OCI-LY1 (cell line): ENCODE results near the gene EDC3.

Source experiments
- EZH2 ChIP-seq: fragments of 200-600 bp; sonication (generic), shearing (Covaris generic); IDR thresholded peaks from 2 replicates; pipeline ENCODE4 v1.8.0; 2017; ENCODE audit warnings: borderline replicate concordance, mixed run types, mild to moderate bottlenecking, antibody characterized with exemption, low read length, moderate library complexity, mixed read lengths
- TF ChIP-seq, protein P1 (sequence below): fragments of 200-600 bp; sonication (generic), shearing (Covaris generic); IDR thresholded peaks from 2 replicates; pipeline ENCODE4 v1.5.1; 2017; ENCODE audit warnings: mild to moderate bottlenecking, antibody characterized with exemption, low read length, moderate library complexity, mixed read lengths

DNA sequence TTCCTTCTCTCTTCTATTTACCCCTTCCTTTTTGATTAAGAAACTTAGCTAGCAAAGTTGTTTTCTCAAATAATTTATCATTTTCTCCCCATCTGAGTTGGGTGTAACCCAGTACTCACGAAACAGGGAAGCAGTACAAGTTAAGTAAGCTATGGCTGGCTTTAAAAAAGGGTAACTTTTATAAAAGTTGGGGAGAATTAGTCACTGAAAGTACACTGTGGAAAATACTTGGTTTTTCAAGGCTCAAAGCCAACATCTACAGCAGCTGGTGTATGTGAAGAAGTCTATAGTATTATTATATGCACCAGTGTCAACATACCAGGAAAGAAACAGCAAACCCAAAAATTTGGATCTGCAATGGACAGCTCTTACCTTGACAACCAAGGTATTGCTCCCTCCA, 54.7 kb downstream of the EDC3 start:
- TF ChIP-seq, protein P1, sequence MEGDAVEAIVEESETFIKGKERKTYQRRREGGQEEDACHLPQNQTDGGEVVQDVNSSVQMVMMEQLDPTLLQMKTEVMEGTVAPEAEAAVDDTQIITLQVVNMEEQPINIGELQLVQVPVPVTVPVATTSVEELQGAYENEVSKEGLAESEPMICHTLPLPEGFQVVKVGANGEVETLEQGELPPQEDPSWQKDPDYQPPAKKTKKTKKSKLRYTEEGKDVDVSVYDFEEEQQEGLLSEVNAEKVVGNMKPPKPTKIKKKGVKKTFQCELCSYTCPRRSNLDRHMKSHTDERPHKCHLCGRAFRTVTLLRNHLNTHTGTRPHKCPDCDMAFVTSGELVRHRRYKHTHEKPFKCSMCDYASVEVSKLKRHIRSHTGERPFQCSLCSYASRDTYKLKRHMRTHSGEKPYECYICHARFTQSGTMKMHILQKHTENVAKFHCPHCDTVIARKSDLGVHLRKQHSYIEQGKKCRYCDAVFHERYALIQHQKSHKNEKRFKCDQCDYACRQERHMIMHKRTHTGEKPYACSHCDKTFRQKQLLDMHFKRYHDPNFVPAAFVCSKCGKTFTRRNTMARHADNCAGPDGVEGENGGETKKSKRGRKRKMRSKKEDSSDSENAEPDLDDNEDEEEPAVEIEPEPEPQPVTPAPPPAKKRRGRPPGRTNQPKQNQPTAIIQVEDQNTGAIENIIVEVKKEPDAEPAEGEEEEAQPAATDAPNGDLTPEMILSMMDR: no peak
- TF ChIP-seq EZH2: no peak
